Left ventricle myocardium inferior (tissue), 1 donor: Measurements from ENCODE around the gene ZSWIM7. TPM values are rescaled to one million over a fixed set of nuclear protein-coding genes. Genes with fewer than 3 reads are reported as not detected.
"Not testable (repeated sequence)": the region's sequence is repeated elsewhere in the genome, so short reads cannot be mapped to it uniquely, and the experiment has no call there.

Experiments
- DNase-seq: peaks from one replicate; pipeline ENCODE4 v3.0.0-alpha.2; 2020
- H3K27ac ChIP-seq: fragments of 200-600 bp; replicated peaks from 2 replicates; pipeline ENCODE4 v1.8.0; 2021
- H3K27me3 ChIP-seq: fragments of 200-600 bp; 2 replicates; pipeline ENCODE4 v1.8.0; 2021; ENCODE audit warnings: low read depth
- H3K36me3 ChIP-seq: fragments of 200-600 bp; 2 replicates; pipeline ENCODE4 v1.8.0; 2021
- H3K4me1 ChIP-seq: fragments of 200-600 bp; 2 replicates; pipeline ENCODE4 v1.8.0; 2021
- H3K4me3 ChIP-seq: fragments of 200-600 bp; 2 replicates; pipeline ENCODE4 v1.8.0; 2021; ENCODE audit warnings: mild to moderate bottlenecking, moderate library complexity
- H3K9me3 ChIP-seq: fragments of 200-600 bp; replicated peaks from 2 replicates; pipeline ENCODE4 v1.8.0; 2021
- CTCF ChIP-seq: fragments of 200-600 bp; IDR thresholded peaks from 2 replicates; pipeline ENCODE4 v1.8.0; 2021; ENCODE audit warnings: antibody characterized with exemption, mild to moderate bottlenecking, borderline replicate concordance
- intact Hi-C: fragments of 100-400 bp; cut with micrococcal nuclease; formaldehyde crosslinking; loops from one replicate; pipeline ENCODE4 v1.11.0; 2022
- total RNA-seq: library from RNA; stranded (reverse); fragmentation: NEBNext Ultra II Directional; extraction: Animal tissue kit (Norgen Biotek cat#: 25700); gene quantifications from one replicate; pipeline ENCODE4 v1.2.1, GENCODE V29; 2021
- donor health status: DM: no; HTN: yes; CAD: no; lungs with severe emphysema.

Gene ZSWIM7
- total RNA-seq, 1 donor from 2014 or later, result 17.2 TPM

- H3K9me3 ChIP-seq, result no peaks in the 10 kb centered on the region
- H3K4me3 ChIP-seq, result peak overlapping the region; percentile 75
- H3K27ac ChIP-seq, result peak overlapping the region; percentile 48
- DNase-seq, result no peak
- H3K36me3 ChIP-seq, result no peaks in the 10 kb centered on the region
- H3K4me1 ChIP-seq, result peaks cover 24% of the 10 kb centered on the region
- intact Hi-C loops, result no loop called here
- peaks cover 39% of the 10 kb centered on the region for H3K27me3 ChIP-seq
- no peak for TF ChIP-seq CTCF
Observed at GRCh38 chr17:15943971-15944758, 55.3 kb downstream of the ZSWIM7 start.

DNA sequence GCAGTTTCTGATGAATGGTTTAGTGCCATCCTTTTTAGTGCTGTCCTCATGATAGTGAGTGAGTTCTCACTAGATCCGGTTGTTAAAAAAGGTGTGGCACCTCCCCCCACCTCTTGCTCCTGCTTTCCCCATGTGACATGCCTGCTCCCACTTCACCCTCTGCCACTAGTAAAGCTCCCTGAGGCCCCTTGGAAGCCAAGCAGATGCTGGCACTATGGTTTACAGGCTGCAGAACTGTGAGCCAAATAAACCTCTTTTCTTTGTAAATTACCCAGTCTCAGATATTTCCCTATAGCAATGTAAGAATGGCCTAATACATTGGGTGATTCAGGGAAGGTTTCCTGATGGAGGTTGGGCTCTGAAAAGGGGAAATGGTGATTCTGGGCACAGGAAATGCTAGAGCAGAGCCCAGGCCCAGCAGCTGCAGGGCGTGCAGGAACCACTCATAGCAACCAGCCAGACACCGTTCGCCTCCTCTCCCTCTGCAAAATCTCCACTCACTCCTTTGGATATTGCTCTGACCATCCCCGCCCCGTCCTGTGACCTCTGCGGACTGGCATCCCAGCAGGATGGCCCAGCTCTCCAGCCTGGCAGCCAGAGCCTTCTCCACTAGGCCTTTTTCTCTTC is 57.2 kb downstream of the ZSWIM7 start:
- intact Hi-C loops, result no loop called here
- Histone ChIP-seq H3K9me3 (no peaks in the 10 kb centered on the region), H3K4me1 (peaks cover 24% of the 10 kb centered on the region), H3K4me3 (no peak overlapping the region), H3K36me3 (no peaks in the 10 kb centered on the region), H3K27me3 (peaks cover 39% of the 10 kb centered on the region), H3K27ac (no peak overlapping the region)
- TF ChIP-seq CTCF, result no peak
- peak; percentile 36 for DNase-seq

DNA sequence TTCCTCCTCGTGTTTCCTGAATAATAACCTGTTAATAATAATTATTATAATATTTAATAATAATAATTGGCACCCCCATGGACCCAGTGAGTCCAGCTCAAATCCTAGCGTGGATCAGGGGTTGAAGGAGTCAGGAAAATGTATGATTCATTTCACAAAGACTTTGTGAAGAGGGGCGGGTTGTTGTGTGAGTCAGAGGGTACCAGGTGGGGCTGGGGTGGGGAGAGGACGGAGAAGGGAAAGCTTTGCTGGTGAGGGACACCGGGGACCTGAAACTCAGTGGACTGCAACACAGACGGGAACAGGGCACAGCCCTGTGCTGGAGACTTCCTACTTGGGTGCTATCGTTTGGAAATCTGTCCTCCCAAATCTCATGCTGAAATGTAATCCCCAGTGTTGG is 57.7 kb downstream of the ZSWIM7 start:
- DNase-seq, result no peak
- Histone ChIP-seq H3K4me3 (no peak overlapping the region), H3K4me1 (peaks cover 24% of the 10 kb centered on the region), H3K27me3 (peaks cover 39% of the 10 kb centered on the region), H3K27ac (no peak overlapping the region), H3K36me3 (no peaks in the 10 kb centered on the region), H3K9me3 (no peaks in the 10 kb centered on the region)
- no peak for TF ChIP-seq CTCF
- intact Hi-C loops, result no loop called here

DNA sequence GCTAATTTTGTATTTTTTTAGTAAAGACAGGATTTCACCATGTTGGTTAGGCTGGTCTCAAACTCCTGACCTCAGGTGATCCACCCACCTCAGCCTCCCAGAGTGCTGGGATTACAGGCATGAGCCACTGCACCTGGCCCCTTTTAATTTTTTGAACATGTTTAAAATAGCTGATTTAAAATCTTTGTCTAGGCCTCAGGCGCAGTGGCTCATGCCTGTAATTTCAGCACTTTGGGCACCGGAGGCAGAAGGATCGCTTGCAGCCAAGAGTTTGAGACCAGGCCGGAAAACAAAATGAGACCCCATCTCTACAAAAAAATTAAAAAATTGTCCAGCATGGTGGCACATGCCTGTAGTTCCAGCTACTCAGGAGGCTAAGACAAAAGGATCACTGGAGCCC is 63.0 kb downstream of the ZSWIM7 start:
- H3K27me3 ChIP-seq, H3K4me3 ChIP-seq, H3K27ac ChIP-seq, intact Hi-C loops, DNase-seq, H3K9me3 ChIP-seq, H3K4me1 ChIP-seq, H3K36me3 ChIP-seq: not testable (repeated sequence)

- no peak overlapping the region for H3K4me3 ChIP-seq
- peaks cover 8% of the 10 kb centered on the region for H3K27me3 ChIP-seq
- TF ChIP-seq CTCF, result no peak
- H3K36me3 ChIP-seq, result no peaks in the 10 kb centered on the region
- intact Hi-C loops, result no loop called here
- H3K27ac ChIP-seq, result no peak overlapping the region
- no peak for DNase-seq
- H3K4me1 ChIP-seq, result no peaks in the 10 kb centered on the region
- no peaks in the 10 kb centered on the region for H3K9me3 ChIP-seq
Observed at GRCh38 chr17:15935891-15936290, 63.6 kb downstream of the ZSWIM7 start.

DNA sequence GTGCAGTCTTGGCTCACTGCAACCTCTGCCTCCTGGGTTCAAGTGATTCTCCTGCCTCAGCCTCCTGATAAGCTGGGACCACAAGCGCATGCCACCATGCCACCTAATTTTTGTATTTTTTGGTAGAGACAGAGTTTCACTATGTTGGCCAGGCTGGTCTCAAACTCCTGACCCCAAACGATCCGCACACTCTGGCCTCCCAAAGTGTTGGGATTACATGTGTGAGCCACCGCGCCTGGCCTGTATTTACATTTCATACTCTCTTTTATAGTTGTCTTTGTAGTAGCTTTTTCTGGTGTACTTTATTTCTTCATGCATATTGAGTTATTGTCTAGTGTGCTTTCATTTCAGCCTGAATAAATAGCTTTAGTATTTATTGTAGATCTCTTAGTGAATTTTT is 64.6 kb downstream of the ZSWIM7 start:
- TF ChIP-seq CTCF, result no peak
- Histone ChIP-seq H3K27ac (no peak overlapping the region), H3K4me1 (no peaks in the 10 kb centered on the region), H3K36me3 (no peaks in the 10 kb centered on the region), H3K4me3 (no peak overlapping the region), H3K9me3 (no peaks in the 10 kb centered on the region), H3K27me3 (no peaks in the 10 kb centered on the region)
- DNase-seq, result no peak
- intact Hi-C loops, result no loop called here
